ENCODE results near the gene PARP16.

- TF ChIP-seq CTCF (IDR thresholded peaks at IDR 0.05): no peak
- no peak for TF ChIP-seq POLR2A (IDR thresholded peaks at IDR 0.05)
Measured at GRCh38 chr15:65264863-65265430, 21.7 kb downstream of the PARP16 start.

All from esophagus squamous epithelium (tissue), 4 donors.